K562 (cell line): ENCODE measurements around the gene MALAT1. TPM values are rescaled to one million over a fixed set of nuclear protein-coding genes. Genes with fewer than 3 reads are reported as not detected.
A peak's percentile ranks its signal among the peaks of the same experiment; 100 is the strongest.

Experiments
- BDP1 ChIP-seq: IDR thresholded peaks from 3 replicates; pipeline ENCODE4 v1.6.1; 2011; ENCODE audit not compliant: insufficient read length, insufficient read depth
- BRD4 ChIP-seq: fragments of 200-600 bp; sonication (generic); IDR thresholded peaks from 2 replicates; pipeline ENCODE4 v1.6.1; 2017; ENCODE audit warnings: inconsistent platforms
- CCAR2 ChIP-seq: fragments of 200-400 bp; formaldehyde crosslinking; IDR thresholded peaks from 2 replicates; pipeline ENCODE4 v1.6.1; 2017; ENCODE audit warnings: mild to moderate bottlenecking, low read depth, low read length
- ERF ChIP-seq: fragments of 450-650 bp; formaldehyde crosslinking; IDR thresholded peaks from 2 replicates; pipeline ENCODE4 v1.4.0; 2020; ENCODE audit warnings: mild to moderate bottlenecking, mixed read lengths
- EZH2 ChIP-seq: IDR thresholded peaks from 2 replicates; pipeline ENCODE4 v1.6.1; 2012; ENCODE audit warnings: low read depth, mild to moderate bottlenecking, inconsistent platforms, low read length, borderline replicate concordance
- HBP1 ChIP-seq: fragments of 450-650 bp; formaldehyde crosslinking; IDR thresholded peaks from 2 replicates; pipeline ENCODE4 v1.4.0; 2022; ENCODE audit warnings: missing genetic modification characterization
- HDAC2 ChIP-seq: fragments of 450-650 bp; IDR thresholded peaks from 2 replicates; pipeline ENCODE4 v1.6.1; 2016; ENCODE audit warnings: mild to moderate bottlenecking
- HNRNPUL1 ChIP-seq: fragments of 200-400 bp; formaldehyde crosslinking; IDR thresholded peaks from 2 replicates; pipeline ENCODE4 v1.6.1; 2017; ENCODE audit warnings: low read length
- KAT7 ChIP-seq: sonication (generic); formaldehyde crosslinking; IDR thresholded peaks from 2 replicates; pipeline ENCODE4 v1.8.0; 2022; ENCODE audit warnings: missing genetic modification reagents, mild to moderate bottlenecking, borderline replicate concordance
- KDM2B ChIP-seq: fragments of 250-450 bp; sonication (Bioruptor Pico); IDR thresholded peaks from 2 replicates; pipeline ENCODE4 v1.8.0; 2021; ENCODE audit warnings: mild to moderate bottlenecking, moderate library complexity
- KLF1 ChIP-seq: fragments of 450-650 bp; IDR thresholded peaks from 2 replicates; pipeline ENCODE4 v1.6.1; 2016; ENCODE audit warnings: missing genetic modification characterization, missing compliant biosample characterization
- NEUROD1 ChIP-seq: fragments of 150-350 bp; IDR thresholded peaks from 2 replicates; pipeline ENCODE4 v1.6.1; 2014; ENCODE audit warnings: borderline replicate concordance, low read length, low read depth; ENCODE audit not compliant: partially characterized antibody
- SLC30A9 ChIP-seq: fragments of 250-450 bp; sonication (Bioruptor Pico); IDR thresholded peaks from 2 replicates; pipeline ENCODE4 v1.8.0; 2022; ENCODE audit warnings: mild to moderate bottlenecking, moderate library complexity
- SMARCB1 ChIP-seq: IDR thresholded peaks from 2 replicates; pipeline ENCODE4 v1.6.1; 2011; ENCODE audit warnings: improper control_type of control experiment, low read depth; ENCODE audit not compliant: insufficient read length
- SMARCC2 ChIP-seq: fragments of 450-650 bp; IDR thresholded peaks from 2 replicates; pipeline ENCODE4 v1.6.1; 2017; ENCODE audit warnings: antibody characterized with exemption, moderate library complexity, mild to moderate bottlenecking, low read depth
- SNIP1 ChIP-seq: fragments of 450-650 bp; IDR thresholded peaks from 2 replicates; pipeline ENCODE4 v1.7.1; 2017; ENCODE audit warnings: low read depth, mild to moderate bottlenecking
- SOX6 ChIP-seq: fragments of 450-650 bp; IDR thresholded peaks from 2 replicates; pipeline ENCODE4 v1.6.1; 2014; ENCODE audit warnings: mild to moderate bottlenecking
- STAT5A ChIP-seq: IDR thresholded peaks from 2 replicates; pipeline ENCODE4 v1.6.1; 2012; ENCODE audit warnings: low read length, inconsistent platforms, borderline replicate concordance
- TEAD4 ChIP-seq, 2 experiments: sonication (generic) in 1 of 2; formaldehyde crosslinking in 1 of 2; IDR thresholded peaks; 2 replicates each; pipeline versions ENCODE4 v1.6.1 to v1.8.0; 2012 to 2022; ENCODE audit warnings: borderline replicate concordance in 1 of 2, inconsistent platforms in 1 of 2, low read length in 1 of 2, mild to moderate bottlenecking in 1 of 2, missing genetic modification reagents in 1 of 2
- U2AF1 ChIP-seq: fragments of 200-400 bp; formaldehyde crosslinking; optimal IDR thresholded peaks from 2 replicates; pipeline ENCODE3; 2017; ENCODE audit warnings: mild to moderate bottlenecking, low read depth, low read length, moderate library complexity
- ZNF274 ChIP-seq: IDR thresholded peaks from 2 replicates; pipeline ENCODE4 v1.6.1; 2011; ENCODE audit warnings: low read depth, mild to moderate bottlenecking, low read length, moderate library complexity, borderline replicate concordance
- ZNF830 ChIP-seq: fragments of 250-450 bp; sonication (Bioruptor Pico); IDR thresholded peaks from 2 replicates; pipeline ENCODE4 v1.5.0; 2021; ENCODE audit warnings: mild to moderate bottlenecking
- polyA plus RNA-seq, 8 experiments: library from polyadenylated mRNA; depleted of rRNA in 4 of 8; stranded (reverse) in 5 of 8; unstranded in 3 of 8; fragments of >200 nt; fragmentation: Nextera tagmentation in 2 of 8; fragmentation: Illumina TruSeq in 1 of 8; extraction: Ambion mirVana in 2 of 8; extraction: Trizol in 1 of 8; gene quantifications; 2 replicates each; pipeline versions ENCODE4 v1.2.1 to v1.2.3, GENCODE V29; 2011 to 2014; ENCODE audit warnings: inconsistent platforms in 1 of 8, missing spikeins in 1 of 8
- total RNA-seq, 7 experiments: library from RNA; depleted of rRNA in 6 of 7; stranded (reverse); fragments of >200 nt in 6 of 7; fragmentation: Illumina TruSeq in 2 of 7; extraction: Trizol in 2 of 7; gene quantifications; 2 replicates each; pipeline versions ENCODE4 v1.2.1 to v1.2.3, GENCODE V29; 2011 to 2021; ENCODE audit warnings: low replicate concordance in 1 of 7
- TF ChIP-seq, protein P1 (sequence below): fragments of 450-650 bp; formaldehyde crosslinking; IDR thresholded peaks from 2 replicates; pipeline ENCODE4 v1.4.0; 2020; ENCODE audit warnings: mild to moderate bottlenecking, moderate library complexity
- TF ChIP-seq, protein P2 (sequence below): sonication (generic); formaldehyde crosslinking; IDR thresholded peaks from 2 replicates; pipeline ENCODE4 v1.8.1; 2023; ENCODE audit warnings: mild to moderate bottlenecking, missing genetic modification reagents

Gene MALAT1
- total and polyA plus RNA-seq, 9 of the 15 experiments (the other 6 are each of a cell fraction or from before 2014, with no cell fraction given) = 363 to 8,715 (median 2,351) TPM

DNA sequence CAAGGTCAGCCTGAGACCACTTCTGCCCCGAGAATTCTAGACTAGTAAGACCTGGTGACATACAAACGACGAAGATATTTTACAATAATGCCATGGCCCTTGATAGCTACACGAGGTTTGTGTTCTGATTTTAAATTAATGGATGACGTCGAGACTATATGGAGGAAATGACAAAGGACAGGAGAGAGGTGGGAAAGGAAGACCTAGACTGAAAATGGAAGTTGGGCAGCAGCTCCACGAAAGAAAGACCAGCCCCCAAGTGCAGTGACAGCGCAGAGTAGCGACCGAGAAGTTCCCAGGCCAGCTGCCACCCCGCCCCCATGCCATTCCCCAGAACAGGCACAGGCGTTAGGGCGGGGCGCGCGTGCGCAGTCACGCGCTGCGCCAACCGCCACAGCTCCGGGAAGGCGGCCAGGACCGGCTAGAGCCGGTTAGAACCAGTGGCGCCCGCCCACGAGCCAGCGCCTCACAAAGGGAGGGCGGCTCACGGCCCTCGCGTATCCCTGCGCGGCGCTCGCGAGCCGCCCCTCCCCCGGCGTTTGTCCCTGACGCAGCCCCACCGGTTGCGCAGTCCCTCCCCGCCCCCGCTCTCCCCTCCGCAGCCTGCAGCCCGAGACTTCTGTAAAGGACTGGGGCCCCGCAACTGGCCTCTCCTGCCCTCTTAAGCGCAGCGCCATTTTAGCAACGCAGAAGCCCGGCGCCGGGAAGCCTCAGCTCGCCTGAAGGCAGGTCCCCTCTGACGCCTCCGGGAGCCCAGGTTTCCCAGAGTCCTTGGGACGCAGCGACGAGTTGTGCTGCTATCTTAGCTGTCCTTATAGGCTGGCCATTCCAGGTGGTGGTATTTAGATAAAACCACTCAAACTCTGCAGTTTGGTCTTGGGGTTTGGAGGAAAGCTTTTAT, 1.5 kb upstream of the MALAT1 start (continued):
- peak; percentile 69 for TF ChIP-seq BRD4
- TF ChIP-seq KAT7 = no peak
- TF ChIP-seq SMARCC2 = no peak
- TF ChIP-seq ZNF274 = peak; percentile 50; the same call in 1 of the 2 replicates
- no peak for TF ChIP-seq EZH2
- TF ChIP-seq CCAR2 = no peak
- peak; percentile 86 for TF ChIP-seq SOX6
- TF ChIP-seq, protein P1, sequence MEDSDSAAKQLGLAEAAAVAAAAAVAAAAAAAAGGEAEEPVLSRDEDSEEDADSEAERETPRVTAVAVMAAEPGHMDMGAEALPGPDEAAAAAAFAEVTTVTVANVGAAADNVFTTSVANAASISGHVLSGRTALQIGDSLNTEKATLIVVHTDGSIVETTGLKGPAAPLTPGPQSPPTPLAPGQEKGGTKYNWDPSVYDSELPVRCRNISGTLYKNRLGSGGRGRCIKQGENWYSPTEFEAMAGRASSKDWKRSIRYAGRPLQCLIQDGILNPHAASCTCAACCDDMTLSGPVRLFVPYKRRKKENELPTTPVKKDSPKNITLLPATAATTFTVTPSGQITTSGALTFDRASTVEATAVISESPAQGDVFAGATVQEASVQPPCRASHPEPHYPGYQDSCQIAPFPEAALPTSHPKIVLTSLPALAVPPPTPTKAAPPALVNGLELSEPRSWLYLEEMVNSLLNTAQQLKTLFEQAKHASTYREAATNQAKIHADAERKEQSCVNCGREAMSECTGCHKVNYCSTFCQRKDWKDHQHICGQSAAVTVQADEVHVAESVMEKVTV (CRISPR knock-in tag) = no peak
- TF ChIP-seq HBP1 = no peak
- TF ChIP-seq KDM2B (CRISPR knock-in tag) = no peak
- peak; percentile 48 for TF ChIP-seq TEAD4 (IDR thresholded peaks at IDR 0.05; ENCODE audit: low read length)
- no peak for TF ChIP-seq TEAD4 (CRISPR knock-in tag; IDR thresholded peaks at IDR 0.05; ENCODE audit: borderline replicate concordance)
- TF ChIP-seq, protein P2, sequence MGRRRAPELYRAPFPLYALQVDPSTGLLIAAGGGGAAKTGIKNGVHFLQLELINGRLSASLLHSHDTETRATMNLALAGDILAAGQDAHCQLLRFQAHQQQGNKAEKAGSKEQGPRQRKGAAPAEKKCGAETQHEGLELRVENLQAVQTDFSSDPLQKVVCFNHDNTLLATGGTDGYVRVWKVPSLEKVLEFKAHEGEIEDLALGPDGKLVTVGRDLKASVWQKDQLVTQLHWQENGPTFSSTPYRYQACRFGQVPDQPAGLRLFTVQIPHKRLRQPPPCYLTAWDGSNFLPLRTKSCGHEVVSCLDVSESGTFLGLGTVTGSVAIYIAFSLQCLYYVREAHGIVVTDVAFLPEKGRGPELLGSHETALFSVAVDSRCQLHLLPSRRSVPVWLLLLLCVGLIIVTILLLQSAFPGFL (CRISPR knock-in tag) = no peak
- no peak for TF ChIP-seq HNRNPUL1
- no peak for TF ChIP-seq SMARCB1
- TF ChIP-seq ERF (CRISPR knock-in tag) = peak; percentile 98
- TF ChIP-seq NEUROD1 = peak; percentile 97
- peak; percentile 98 for TF ChIP-seq KLF1 (tag)
- TF ChIP-seq SNIP1 = no peak
- no peak for TF ChIP-seq STAT5A
- no peak for TF ChIP-seq HDAC2
- no peak for TF ChIP-seq BDP1
- TF ChIP-seq U2AF1 = no peak
- no peak for TF ChIP-seq ZNF830 (CRISPR knock-in tag)
- TF ChIP-seq SLC30A9 = no peak
